ENCODE data around the gene SSC5D.

GRCh38 chr19:55553217-55554182 lies 65.3 kb downstream of the SSC5D start:
- TF ChIP-seq CTCF (IDR thresholded peaks at IDR 0.05) (no peak), ZFX (IDR thresholded peaks at IDR 0.05; ENCODE audit: borderline replicate concordance) (no peak)

Measured in 22Rv1 (cell line).